Measurements from ENCODE around the gene SPEF2.

SPEF2 gene

GRCh38 chr5:35736280-35736679 lies 118.6 kb downstream of the SPEF2 start:
- DNase-seq (ENCODE audit: low spot score in 2 of 2) (no peak), ATAC-seq (peak; percentile 96)
- Mint-ChIP-seq H3K27ac (no peak overlapping the region), H3K4me1 (peaks cover 29% of the 10 kb centered on the region), H3K9me3 (peaks cover 7% of the 10 kb centered on the region), H3K4me3 (no peak overlapping the region), H3K36me3 (no peaks in the 10 kb centered on the region)

GRCh38 chr5:35741126-35741716 lies 123.6 kb downstream of the SPEF2 start:
- no peak for DNase-seq (ENCODE audit: low spot score in 2 of 2)
- peaks cover 50% of the 10 kb centered on the region for H3K4me1 Mint-ChIP-seq
- peak overlapping the region; percentile 5 for H3K4me3 Mint-ChIP-seq

GRCh38 chr5:35741971-35742370 lies 124.3 kb downstream of the SPEF2 start:
- H3K9me3 Mint-ChIP-seq = peaks cover 5% of the 10 kb centered on the region
- no peak overlapping the region for H3K27ac Mint-ChIP-seq
- no peaks in the 10 kb centered on the region for H3K36me3 Mint-ChIP-seq
- peaks cover 46% of the 10 kb centered on the region for H3K4me1 Mint-ChIP-seq
- DNase-seq (ENCODE audit: low spot score in 2 of 2) (no peak), ATAC-seq (no peak)
- no peak overlapping the region for H3K4me3 Mint-ChIP-seq

More at GRCh38 chr5:35741126-35741716, 123.6 kb downstream of the SPEF2 start:
- H3K36me3 Mint-ChIP-seq = no peaks in the 10 kb centered on the region
- H3K27ac Mint-ChIP-seq = no peak overlapping the region
- ATAC-seq = peak; percentile 80
- H3K9me3 Mint-ChIP-seq = peaks cover 7% of the 10 kb centered on the region

DNA sequence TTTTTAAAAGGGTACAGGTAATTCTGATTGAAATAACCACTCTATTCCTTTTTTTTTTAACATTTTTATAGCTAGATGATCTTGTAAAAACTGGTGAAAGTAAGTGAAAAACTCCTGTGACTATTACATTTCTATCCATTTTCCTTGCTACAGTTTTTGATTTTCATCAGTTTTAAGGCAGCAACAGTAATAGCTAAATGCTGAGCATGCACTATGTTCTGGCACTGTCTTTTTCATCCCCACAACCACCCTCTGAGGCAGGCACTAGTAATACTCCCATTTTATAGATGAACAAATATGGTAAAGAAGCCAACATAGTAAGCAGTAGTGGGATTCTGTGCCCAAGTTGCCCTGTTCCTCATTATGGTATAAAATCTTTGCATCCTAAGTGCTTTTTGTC lies 126.0 kb downstream of the SPEF2 start:
- H3K9me3 Mint-ChIP-seq = peaks cover 12% of the 10 kb centered on the region
- peaks cover 44% of the 10 kb centered on the region for H3K4me1 Mint-ChIP-seq
- no peaks in the 10 kb centered on the region for H3K36me3 Mint-ChIP-seq
- H3K27ac Mint-ChIP-seq = no peak overlapping the region
- ATAC-seq (no peak), DNase-seq (ENCODE audit: low spot score in 2 of 2) (no peak)
- H3K4me3 Mint-ChIP-seq = no peak overlapping the region

GRCh38 chr5:35745193-35745592 lies 127.5 kb downstream of the SPEF2 start:
- peaks cover 30% of the 10 kb centered on the region for H3K4me1 Mint-ChIP-seq
- H3K27ac Mint-ChIP-seq = no peak overlapping the region
- H3K4me3 Mint-ChIP-seq = no peak overlapping the region
- peaks cover 12% of the 10 kb centered on the region for H3K9me3 Mint-ChIP-seq
- DNase-seq (ENCODE audit: low spot score in 2 of 2) (no peak), ATAC-seq (no peak)
- H3K36me3 Mint-ChIP-seq = no peaks in the 10 kb centered on the region

GRCh38 chr5:35745660-35746059 lies 128.0 kb downstream of the SPEF2 start:
- Mint-ChIP-seq H3K4me1 (peaks cover 28% of the 10 kb centered on the region), H3K27ac (no peak overlapping the region), H3K36me3 (no peaks in the 10 kb centered on the region), H3K9me3 (peaks cover 12% of the 10 kb centered on the region), H3K4me3 (no peak overlapping the region)
- ATAC-seq (no peak), DNase-seq (ENCODE audit: low spot score in 2 of 2) (no peak)

DNA sequence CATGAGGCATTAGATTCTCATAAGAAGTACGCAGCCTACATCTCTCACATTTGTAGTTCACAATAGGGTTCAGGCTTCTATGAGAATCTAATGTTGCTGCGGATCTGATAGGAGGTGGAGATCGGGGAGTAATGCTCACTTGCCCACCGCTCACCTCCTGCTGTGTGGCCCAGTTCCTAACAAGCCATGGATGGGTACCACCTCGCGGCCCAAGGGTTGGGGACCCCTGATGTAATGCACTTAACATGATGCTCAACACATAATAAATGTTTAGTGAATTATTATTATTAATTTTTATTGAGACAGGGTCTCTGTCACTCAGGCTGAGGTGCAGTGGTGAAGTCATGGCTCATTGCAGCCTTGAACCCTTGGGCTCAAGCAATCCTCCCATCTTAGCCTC lies 134.3 kb downstream of the SPEF2 start:
- no peak for ATAC-seq
- DNase-seq (ENCODE audit: low spot score in 2 of 2) = no peak
- Mint-ChIP-seq H3K4me1 (no peaks in the 10 kb centered on the region), H3K9me3 (peaks cover 8% of the 10 kb centered on the region), H3K36me3 (no peaks in the 10 kb centered on the region), H3K27ac (no peak overlapping the region), H3K4me3 (no peak overlapping the region)

DNA sequence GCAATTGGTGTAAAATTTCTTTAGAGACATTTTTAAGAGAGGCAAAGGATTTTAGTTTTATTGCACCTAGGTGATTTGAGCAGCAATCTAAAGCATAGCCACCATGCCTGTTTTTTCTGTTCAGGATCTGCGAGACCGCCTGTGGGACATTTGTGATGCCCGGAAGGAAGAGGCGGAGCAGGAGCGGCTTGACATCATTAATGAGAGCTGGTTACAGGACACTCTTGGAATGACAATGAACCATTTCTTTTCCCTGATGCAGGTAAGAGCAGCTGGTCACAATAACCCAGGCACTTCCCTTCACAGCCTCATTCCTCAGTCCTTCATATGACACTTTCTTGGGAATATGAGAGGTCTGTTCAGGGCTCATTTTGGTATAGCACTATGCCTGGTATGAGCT lies 135.8 kb downstream of the SPEF2 start:
- Mint-ChIP-seq H3K9me3 (peaks cover 1% of the 10 kb centered on the region), H3K4me3 (no peak overlapping the region), H3K27ac (no peak overlapping the region), H3K4me1 (no peaks in the 10 kb centered on the region), H3K36me3 (no peaks in the 10 kb centered on the region)
- no peak for ATAC-seq
- DNase-seq (ENCODE audit: low spot score in 2 of 2) = no peak

GRCh38 chr5:35754481-35754880 lies 136.8 kb downstream of the SPEF2 start:
- no peak for DNase-seq (ENCODE audit: low spot score in 2 of 2)

DNA sequence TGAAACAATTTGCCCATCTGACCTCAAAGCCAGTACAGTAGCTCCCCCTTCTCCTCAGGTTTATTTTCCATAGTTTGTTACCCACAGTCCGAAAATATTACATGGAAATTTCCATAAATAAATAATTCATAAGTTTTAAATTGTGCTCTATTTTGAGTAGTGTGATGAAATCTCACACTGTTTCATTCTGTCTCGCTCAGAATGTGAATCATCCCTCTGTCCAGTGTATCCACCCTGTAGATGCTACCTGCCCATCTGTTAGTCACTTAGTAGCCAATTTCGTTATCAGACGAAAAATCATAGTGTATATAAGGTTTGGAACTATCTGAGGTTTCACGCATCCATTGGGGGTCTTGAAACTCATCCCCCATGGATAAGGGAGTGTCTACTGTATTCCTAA lies 138.3 kb downstream of the SPEF2 start:
- Mint-ChIP-seq H3K4me3 (no peak overlapping the region), H3K9me3 (no peaks in the 10 kb centered on the region), H3K27ac (no peak overlapping the region), H3K4me1 (no peaks in the 10 kb centered on the region), H3K36me3 (no peaks in the 10 kb centered on the region)
- ATAC-seq (no peak), DNase-seq (ENCODE audit: low spot score in 2 of 2) (no peak)

More at GRCh38 chr5:35754481-35754880, 136.8 kb downstream of the SPEF2 start:
- Mint-ChIP-seq H3K36me3 (no peaks in the 10 kb centered on the region), H3K9me3 (no peaks in the 10 kb centered on the region), H3K4me3 (no peak overlapping the region), H3K27ac (no peak overlapping the region), H3K4me1 (no peaks in the 10 kb centered on the region)
- ATAC-seq = no peak

DNA sequence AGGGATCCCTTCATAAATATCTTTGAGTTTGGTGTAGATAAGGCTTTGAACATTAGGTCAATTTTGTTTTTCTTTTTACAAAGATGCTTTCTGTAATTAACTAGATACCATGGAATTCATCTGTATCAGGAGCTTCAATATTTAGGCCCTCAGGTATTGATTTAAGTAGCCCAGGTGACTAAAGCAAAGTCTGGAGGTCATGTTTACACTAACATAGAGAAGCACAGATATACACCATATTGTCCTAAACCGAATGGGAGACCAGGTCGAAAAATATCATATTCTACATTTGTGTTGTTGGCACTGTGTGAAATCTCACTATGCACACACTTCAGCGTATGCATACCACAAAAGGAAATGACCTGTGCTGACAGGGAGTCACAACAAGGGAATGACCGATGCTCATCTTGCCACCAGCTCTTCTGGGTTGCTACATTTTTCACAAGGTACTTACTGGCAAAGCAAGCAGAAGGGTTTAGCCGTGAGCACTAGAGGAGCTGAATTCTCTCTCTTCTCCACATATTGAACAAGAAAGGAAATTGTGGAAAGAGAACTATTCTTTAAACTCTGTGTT lies 140.6 kb downstream of the SPEF2 start:
- H3K9me3 Mint-ChIP-seq = no peaks in the 10 kb centered on the region
- ATAC-seq (peak; percentile 74), DNase-seq (ENCODE audit: low spot score in 2 of 2) (no peak)
- no peak overlapping the region for H3K4me3 Mint-ChIP-seq
- no peak overlapping the region for H3K27ac Mint-ChIP-seq
- H3K4me1 Mint-ChIP-seq = no peaks in the 10 kb centered on the region
- H3K36me3 Mint-ChIP-seq = no peaks in the 10 kb centered on the region

- ATAC-seq (no peak), DNase-seq (ENCODE audit: low spot score in 2 of 2) (no peak)
- no peaks in the 10 kb centered on the region for H3K9me3 Mint-ChIP-seq
- no peaks in the 10 kb centered on the region for H3K4me1 Mint-ChIP-seq
- no peaks in the 10 kb centered on the region for H3K36me3 Mint-ChIP-seq
- no peak overlapping the region for H3K27ac Mint-ChIP-seq
- H3K4me3 Mint-ChIP-seq = no peak overlapping the region
Observed at GRCh38 chr5:35761541-35761940, 143.9 kb downstream of the SPEF2 start.

GRCh38 chr5:35762368-35762767 lies 144.7 kb downstream of the SPEF2 start:
- H3K4me1 Mint-ChIP-seq = no peaks in the 10 kb centered on the region
- no peaks in the 10 kb centered on the region for H3K9me3 Mint-ChIP-seq
- ATAC-seq (peak; percentile 54), DNase-seq (ENCODE audit: low spot score in 2 of 2) (no peak)
- H3K4me3 Mint-ChIP-seq = no peak overlapping the region
- H3K27ac Mint-ChIP-seq = peak overlapping the region; percentile 14
- H3K36me3 Mint-ChIP-seq = no peaks in the 10 kb centered on the region

DNA sequence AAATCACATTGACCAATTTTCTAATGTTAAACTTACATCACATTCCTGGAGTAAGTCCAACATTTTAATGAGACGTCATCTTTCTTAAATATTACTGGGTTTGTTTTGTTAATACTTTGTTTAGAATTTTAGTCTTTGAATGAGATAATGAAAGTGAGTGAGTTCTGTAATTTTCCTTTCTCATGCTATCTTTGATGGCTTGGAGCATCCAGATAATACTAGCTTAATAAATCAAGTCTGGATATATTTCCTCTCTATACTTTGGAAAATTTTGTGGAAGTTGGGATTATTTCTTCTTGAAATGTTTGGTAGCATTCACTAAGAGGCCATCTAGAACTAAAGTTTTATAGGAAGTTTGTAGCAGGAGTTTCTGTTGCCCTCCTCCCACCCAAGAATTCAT lies 148.3 kb downstream of the SPEF2 start:
- Mint-ChIP-seq H3K4me3 (no peak overlapping the region), H3K4me1 (no peaks in the 10 kb centered on the region), H3K9me3 (no peaks in the 10 kb centered on the region), H3K36me3 (no peaks in the 10 kb centered on the region), H3K27ac (no peak overlapping the region)
- no peak for DNase-seq (ENCODE audit: low spot score in 2 of 2)
- ATAC-seq = no peak

GRCh38 chr5:35771300-35771699 lies 153.6 kb downstream of the SPEF2 start:
- Mint-ChIP-seq H3K4me1 (peaks cover 27% of the 10 kb centered on the region), H3K9me3 (no peaks in the 10 kb centered on the region), H3K4me3 (no peak overlapping the region), H3K36me3 (no peaks in the 10 kb centered on the region), H3K27ac (no peak overlapping the region)
- DNase-seq (ENCODE audit: low spot score in 2 of 2) = no peak
- ATAC-seq = no peak

- no peak overlapping the region for H3K4me3 Mint-ChIP-seq
- H3K36me3 Mint-ChIP-seq = no peaks in the 10 kb centered on the region
- H3K4me1 Mint-ChIP-seq = peaks cover 27% of the 10 kb centered on the region
- ATAC-seq (no peak), DNase-seq (ENCODE audit: low spot score in 2 of 2) (no peak)
- no peak overlapping the region for H3K27ac Mint-ChIP-seq
- H3K9me3 Mint-ChIP-seq = no peaks in the 10 kb centered on the region
Observed at GRCh38 chr5:35771839-35772238, 154.2 kb downstream of the SPEF2 start.

Measured in stimulated activated effector memory CD8-positive, alpha-beta T cell treated with anti-CD3 and anti-CD28 coated beads, Interleukin-12 subunit alpha, Interleukin-12 subunit beta, amount 100 ng/mL, for 72 hours (primary cell).